Uterus (tissue), 2 donors: ENCODE results near the gene BNIP1.

ENCODE experiments used
- CTCF ChIP-seq, 4 experiments: fragments of 200-600 bp in 2 of 4; fragments of 450-650 bp in 2 of 4; sonication (generic) in 2 of 4; IDR thresholded peaks; one replicate each; pipeline ENCODE4 v1.5.1; 2016 to 2019; ENCODE audit warnings: antibody characterized with exemption in 4 of 4, mild to moderate bottlenecking in 2 of 4, moderate library complexity in 1 of 4
- POLR2A ChIP-seq, 2 donors: fragments of 450-650 bp; IDR thresholded peaks; one replicate each; pipeline ENCODE4 v1.6.1; 2016; ENCODE audit warnings: antibody characterized with exemption in 2 of 2, mild to moderate bottlenecking in 1 of 2, moderate library complexity in 1 of 2

GRCh38 chr5:173114536-173114935 is 29.8 kb upstream of the BNIP1 start:
- no peak for TF ChIP-seq CTCF (IDR thresholded peaks at IDR 0.05)
- no peak for TF ChIP-seq POLR2A (IDR thresholded peaks at IDR 0.05)
